ENCODE measurements around the gene RNF223.
"Not testable (repeated sequence)": the region's sequence is repeated elsewhere in the genome, so short reads cannot be mapped to it uniquely, and the experiment has no call there.

Gene RNF223

DNA sequence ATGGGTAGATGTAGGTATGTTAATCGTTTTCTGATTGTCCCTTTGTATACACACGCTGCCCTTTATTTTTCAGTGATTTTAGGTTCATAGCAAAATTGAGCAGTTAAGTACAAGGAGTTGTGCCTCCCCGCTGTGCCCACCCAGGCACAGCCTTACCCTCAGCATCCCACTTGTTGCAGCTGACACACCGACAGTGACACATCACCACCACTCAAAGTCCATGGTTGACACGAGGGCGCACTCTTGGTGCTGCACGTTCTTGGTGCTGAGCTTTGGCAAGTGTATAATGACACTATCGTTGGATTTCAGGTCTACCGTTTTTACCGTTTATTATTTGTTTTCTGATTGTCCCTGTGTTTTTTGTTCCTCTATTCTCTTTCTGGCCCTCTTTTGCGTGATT is 26.2 kb upstream of the RNF223 start:
- Histone ChIP-seq H3K27me3 (replicated peaks; ENCODE audit: control insufficient read depth, insufficient read depth, low read length) (no peaks in the 10 kb centered on the region), H3K4me3 (replicated peaks; ENCODE audit: low read depth, low read length) (no peak overlapping the region), H3K36me3 (ENCODE audit: control insufficient read depth, insufficient read depth, low read length) (no peaks in the 10 kb centered on the region; the same call in 1 of the 2 replicates)
- DNase-seq (ENCODE audit: extremely low read depth, insufficient read length): no peak
- TF ChIP-seq, protein P1, sequence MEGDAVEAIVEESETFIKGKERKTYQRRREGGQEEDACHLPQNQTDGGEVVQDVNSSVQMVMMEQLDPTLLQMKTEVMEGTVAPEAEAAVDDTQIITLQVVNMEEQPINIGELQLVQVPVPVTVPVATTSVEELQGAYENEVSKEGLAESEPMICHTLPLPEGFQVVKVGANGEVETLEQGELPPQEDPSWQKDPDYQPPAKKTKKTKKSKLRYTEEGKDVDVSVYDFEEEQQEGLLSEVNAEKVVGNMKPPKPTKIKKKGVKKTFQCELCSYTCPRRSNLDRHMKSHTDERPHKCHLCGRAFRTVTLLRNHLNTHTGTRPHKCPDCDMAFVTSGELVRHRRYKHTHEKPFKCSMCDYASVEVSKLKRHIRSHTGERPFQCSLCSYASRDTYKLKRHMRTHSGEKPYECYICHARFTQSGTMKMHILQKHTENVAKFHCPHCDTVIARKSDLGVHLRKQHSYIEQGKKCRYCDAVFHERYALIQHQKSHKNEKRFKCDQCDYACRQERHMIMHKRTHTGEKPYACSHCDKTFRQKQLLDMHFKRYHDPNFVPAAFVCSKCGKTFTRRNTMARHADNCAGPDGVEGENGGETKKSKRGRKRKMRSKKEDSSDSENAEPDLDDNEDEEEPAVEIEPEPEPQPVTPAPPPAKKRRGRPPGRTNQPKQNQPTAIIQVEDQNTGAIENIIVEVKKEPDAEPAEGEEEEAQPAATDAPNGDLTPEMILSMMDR (IDR thresholded peaks at IDR 0.05; ENCODE audit: insufficient read depth, low read length, poor library complexity, severe bottlenecking): no peak

DNA sequence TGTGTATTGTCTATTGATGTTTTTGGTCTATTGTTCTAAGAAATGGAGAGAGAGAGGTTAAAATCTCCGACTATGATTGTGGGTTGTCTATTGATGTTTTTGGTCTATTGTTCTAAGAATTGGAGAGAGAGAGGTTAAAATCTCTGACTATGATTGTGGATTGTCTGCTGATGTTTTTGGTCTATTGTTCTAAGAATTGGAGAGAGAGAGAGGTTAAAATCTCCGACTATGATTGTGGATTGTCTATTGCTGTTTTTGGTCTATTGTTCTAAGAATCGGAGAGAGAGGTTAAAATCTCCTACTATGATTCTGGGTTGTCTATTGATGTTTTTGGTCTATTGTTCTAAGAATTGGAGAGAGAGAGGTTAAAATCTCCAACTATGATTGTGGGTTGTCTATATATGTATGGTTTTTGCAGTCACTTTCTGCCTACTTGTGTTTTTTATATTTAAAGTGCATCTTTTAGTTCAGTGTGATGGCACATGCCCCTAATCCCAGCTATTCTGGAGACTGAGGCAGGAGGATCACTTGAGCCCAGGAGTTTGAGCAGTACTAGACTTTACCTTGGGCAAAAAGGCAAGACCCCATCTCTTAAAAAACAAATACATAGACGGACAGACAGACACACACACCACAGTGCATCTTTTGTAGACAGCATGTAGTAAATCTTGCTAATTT is 25.5 kb upstream of the RNF223 start:
- Histone ChIP-seq H3K36me3 (ENCODE audit: control insufficient read depth, insufficient read depth, low read length) (no peaks in the 10 kb centered on the region; the same call in 1 of the 2 replicates), H3K4me3 (replicated peaks; ENCODE audit: low read depth, low read length) (no peak overlapping the region), H3K27me3 (replicated peaks; ENCODE audit: control insufficient read depth, insufficient read depth, low read length) (no peaks in the 10 kb centered on the region)
- TF ChIP-seq, protein P1 (IDR thresholded peaks at IDR 0.05; ENCODE audit: insufficient read depth, low read length, poor library complexity, severe bottlenecking): no peak
- no peak for DNase-seq (ENCODE audit: extremely low read depth, insufficient read length)

DNA sequence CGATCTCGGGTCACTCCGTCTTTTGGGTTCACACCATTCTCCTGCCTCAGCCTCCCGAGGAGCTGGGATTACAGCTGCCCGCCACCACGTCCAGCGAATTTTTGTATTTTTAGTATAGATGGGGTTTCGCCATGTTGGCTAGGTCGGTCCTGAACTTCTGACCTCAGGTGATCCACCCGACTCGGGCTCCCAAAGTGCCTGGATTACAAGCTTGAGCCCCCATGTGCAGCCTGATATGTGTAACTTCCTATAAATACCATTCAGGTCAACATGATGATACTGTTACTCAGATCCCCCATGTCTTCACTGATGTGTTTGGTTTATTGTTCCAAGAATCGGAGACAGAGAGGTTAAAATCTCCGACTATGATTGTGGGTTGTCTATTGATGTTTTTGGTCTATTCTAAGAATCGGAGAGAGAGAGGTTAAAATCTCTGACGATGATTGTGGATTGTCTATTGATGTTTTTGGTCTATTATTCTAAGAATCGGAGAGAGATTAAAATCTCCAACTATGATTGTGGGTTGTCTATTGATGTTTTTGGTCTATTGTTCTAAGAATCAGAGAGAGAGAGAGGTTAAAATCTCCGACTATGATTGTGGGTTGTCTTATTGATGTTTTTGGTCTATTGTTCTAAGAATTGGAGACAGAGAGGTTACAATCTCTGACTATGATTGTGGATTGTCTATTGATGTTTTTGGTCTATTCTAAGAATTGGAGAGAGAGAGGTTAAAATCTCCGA is 24.7 kb upstream of the RNF223 start:
- no peaks in the 10 kb centered on the region for H3K27me3 ChIP-seq (replicated peaks; ENCODE audit: control insufficient read depth, insufficient read depth, low read length)
- H3K36me3 ChIP-seq (ENCODE audit: control insufficient read depth, insufficient read depth, low read length): no peaks in the 10 kb centered on the region
- no peak overlapping the region for H3K4me3 ChIP-seq (replicated peaks; ENCODE audit: low read depth, low read length)
- TF ChIP-seq, protein P1 (IDR thresholded peaks at IDR 0.05; ENCODE audit: insufficient read depth, low read length, poor library complexity, severe bottlenecking): no peak
- DNase-seq (ENCODE audit: extremely low read depth, insufficient read length): no peak

DNA sequence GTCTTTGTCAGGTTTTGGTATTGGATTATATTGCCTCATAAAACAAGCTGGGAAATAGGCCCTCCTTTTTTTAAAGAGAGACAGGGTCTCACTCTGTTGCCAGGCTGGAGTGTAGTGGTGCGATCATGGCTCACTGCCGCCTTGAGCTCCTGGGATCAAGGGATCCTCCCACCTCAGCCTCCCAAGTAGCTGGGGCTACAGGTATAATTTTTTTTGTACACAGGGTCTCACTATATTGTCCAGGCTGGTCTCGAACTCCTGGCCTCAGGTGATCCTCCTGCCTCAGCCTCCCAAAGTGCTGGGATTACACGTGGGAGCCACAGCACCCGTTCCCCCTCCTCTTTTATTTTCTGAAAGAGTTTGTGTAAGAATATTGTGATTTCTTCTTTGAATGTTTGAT is 22.0 kb upstream of the RNF223 start:
- not testable (repeated sequence) for H3K4me3 ChIP-seq (replicated peaks; ENCODE audit: low read depth, low read length); H3K36me3 ChIP-seq (ENCODE audit: control insufficient read depth, insufficient read depth, low read length); DNase-seq (ENCODE audit: extremely low read depth, insufficient read length); H3K27me3 ChIP-seq (replicated peaks; ENCODE audit: control insufficient read depth, insufficient read depth, low read length)

DNA sequence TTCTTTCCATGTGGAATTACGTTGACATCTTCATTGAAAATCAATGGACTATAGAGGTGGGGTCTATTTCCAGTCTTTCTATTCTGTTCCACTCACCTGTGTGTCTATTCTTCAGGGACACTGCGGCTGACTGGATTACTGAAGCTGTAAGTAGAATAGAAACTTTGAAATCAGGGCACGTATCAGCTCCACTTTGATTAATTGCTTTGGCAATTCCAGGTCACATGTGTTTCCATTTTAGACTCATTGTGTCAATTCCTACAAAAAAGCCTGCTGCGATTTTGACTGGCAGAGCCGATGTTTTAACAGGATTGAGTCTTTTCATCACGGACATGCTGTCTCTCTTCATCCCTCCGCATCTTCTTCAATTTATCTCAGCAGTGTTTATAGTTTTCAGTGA is 20.9 kb upstream of the RNF223 start:
- no peak overlapping the region for H3K4me3 ChIP-seq (replicated peaks; ENCODE audit: low read depth, low read length)
- no peak for DNase-seq (ENCODE audit: extremely low read depth, insufficient read length)
- 0 out of 2 replicates have a peak, but pooled peaks cover 2% of the 10 kb centered on the region for H3K36me3 ChIP-seq (ENCODE audit: control insufficient read depth, insufficient read depth, low read length)
- H3K27me3 ChIP-seq (replicated peaks; ENCODE audit: control insufficient read depth, insufficient read depth, low read length): no peaks in the 10 kb centered on the region
- TF ChIP-seq, protein P1 (IDR thresholded peaks at IDR 0.05; ENCODE audit: insufficient read depth, low read length, poor library complexity, severe bottlenecking): no peak

DNA sequence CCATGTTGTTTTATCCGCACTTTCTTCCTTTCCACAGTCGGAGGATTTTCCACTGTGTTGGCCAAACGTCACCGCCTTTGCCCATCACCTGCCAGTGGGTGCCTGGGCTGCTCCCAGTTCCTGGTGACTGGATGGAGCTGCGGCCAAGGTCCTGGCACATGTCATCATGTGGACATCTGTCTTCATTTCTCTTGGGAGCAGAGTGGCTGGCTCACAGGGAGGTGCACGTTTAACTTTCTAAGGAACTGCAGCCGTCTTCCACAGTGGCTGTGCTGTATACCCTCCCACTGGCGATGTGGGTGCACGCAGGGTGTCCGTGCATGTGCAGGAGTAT is 19.5 kb upstream of the RNF223 start:
- H3K36me3 ChIP-seq (ENCODE audit: control insufficient read depth, insufficient read depth, low read length): 0 out of 2 replicates have a peak, but pooled peaks cover 2% of the 10 kb centered on the region
- DNase-seq (ENCODE audit: extremely low read depth, insufficient read length): no peak
- H3K4me3 ChIP-seq (replicated peaks; ENCODE audit: low read depth, low read length): no peak overlapping the region
- TF ChIP-seq, protein P1 (IDR thresholded peaks at IDR 0.05; ENCODE audit: insufficient read depth, low read length, poor library complexity, severe bottlenecking): no peak
- H3K27me3 ChIP-seq (replicated peaks; ENCODE audit: control insufficient read depth, insufficient read depth, low read length): no peaks in the 10 kb centered on the region
